H1 (cell line): ENCODE measurements around the gene GJB4. TPM values are rescaled to one million over a fixed set of nuclear protein-coding genes. Genes with fewer than 3 reads are reported as not detected.

Source experiments
- HDAC2 ChIP-seq, 2 experiments: fragments of 300-600 bp in 1 of 2; sonication (generic) in 1 of 2; IDR thresholded peaks; 2 replicates each; pipeline ENCODE4 v1.6.1; 2011 to 2012; ENCODE audit warnings: low read depth in 2 of 2, low read length in 2 of 2, mild to moderate bottlenecking in 2 of 2, moderate library complexity in 2 of 2, borderline replicate concordance in 1 of 2, inconsistent platforms in 1 of 2
- polyA plus RNA-seq, 7 experiments: library from polyadenylated mRNA; depleted of rRNA in 3 of 7; stranded (reverse) in 5 of 7; unstranded in 2 of 7; fragments of >200 nt in 5 of 7; fragments of 200-250 nt in 2 of 7; gene quantifications; 1 replicate in 5 of 7; 2 replicates in 1 of 7; 4 replicates in 1 of 7; pipeline versions ENCODE4 v1.2.1 to v1.2.3, GENCODE V29; 2011 to 2013; ENCODE audit warnings: missing spikeins in 2 of 7, mixed read lengths in 2 of 7
- total RNA-seq: library from RNA; stranded (reverse); fragmentation: NEBNext Ultra II Directional; extraction: Animal tissue kit (Norgen Biotek cat#: 25700); gene quantifications from 2 replicates; pipeline ENCODE4 v1.2.1, GENCODE V29; 2021

The GJB4 gene
- total and polyA plus RNA-seq, 2 of the 8 experiments (the other 6 are each of a cell fraction or from before 2014, with no cell fraction given) = 0.20 to 0.41 TPM

- TF ChIP-seq HDAC2 (IDR thresholded peaks at IDR 0.05; ENCODE audit: borderline replicate concordance in 1 of 2, low read depth in 2 of 2, low read length in 2 of 2) = no peak
Measured at GRCh38 chr1:34779526-34779925, 20.0 kb downstream of the GJB4 start (continued).
